Esophagus squamous epithelium (tissue), 4 donors: ENCODE results near the gene MYO9B.

ENCODE experiments used
- POLR2A ChIP-seq, 4 donors: fragments of 450-650 bp; IDR thresholded peaks; one replicate each; pipeline ENCODE4 v1.6.1; 2017; ENCODE audit warnings: antibody characterized with exemption in 4 of 4, mild to moderate bottlenecking in 4 of 4, moderate library complexity in 3 of 4
- TF ChIP-seq, protein P1 (sequence below), 6 experiments: fragments of 450-650 bp in 4 of 6; fragments of 200-600 bp in 2 of 6; sonication (generic) in 2 of 6; IDR thresholded peaks; one replicate each; pipeline ENCODE4 v1.5.1; 2016 to 2019; ENCODE audit warnings: antibody characterized with exemption in 6 of 6, mild to moderate bottlenecking in 4 of 6, moderate library complexity in 4 of 6

DNA sequence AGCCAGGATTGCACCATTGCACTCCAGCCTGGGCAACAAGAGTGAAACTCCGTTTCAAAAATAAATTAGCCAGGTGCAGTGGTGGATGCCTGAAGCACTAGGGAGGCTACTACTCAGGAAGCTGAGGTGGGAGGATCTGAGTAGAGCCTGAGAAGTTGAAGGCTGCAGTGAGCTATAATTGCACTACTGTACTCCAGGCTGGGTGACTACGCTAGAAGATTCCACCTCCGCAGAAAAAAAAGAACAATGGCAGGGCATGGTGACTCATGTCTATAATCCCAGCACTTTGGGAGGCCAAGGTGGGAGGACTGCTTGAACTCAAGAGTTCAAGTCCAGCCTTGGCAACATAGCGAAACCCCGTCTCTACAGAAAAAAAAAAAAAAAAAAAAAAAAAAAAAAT, 20.8 kb upstream of the MYO9B start:
- TF ChIP-seq, protein P1, sequence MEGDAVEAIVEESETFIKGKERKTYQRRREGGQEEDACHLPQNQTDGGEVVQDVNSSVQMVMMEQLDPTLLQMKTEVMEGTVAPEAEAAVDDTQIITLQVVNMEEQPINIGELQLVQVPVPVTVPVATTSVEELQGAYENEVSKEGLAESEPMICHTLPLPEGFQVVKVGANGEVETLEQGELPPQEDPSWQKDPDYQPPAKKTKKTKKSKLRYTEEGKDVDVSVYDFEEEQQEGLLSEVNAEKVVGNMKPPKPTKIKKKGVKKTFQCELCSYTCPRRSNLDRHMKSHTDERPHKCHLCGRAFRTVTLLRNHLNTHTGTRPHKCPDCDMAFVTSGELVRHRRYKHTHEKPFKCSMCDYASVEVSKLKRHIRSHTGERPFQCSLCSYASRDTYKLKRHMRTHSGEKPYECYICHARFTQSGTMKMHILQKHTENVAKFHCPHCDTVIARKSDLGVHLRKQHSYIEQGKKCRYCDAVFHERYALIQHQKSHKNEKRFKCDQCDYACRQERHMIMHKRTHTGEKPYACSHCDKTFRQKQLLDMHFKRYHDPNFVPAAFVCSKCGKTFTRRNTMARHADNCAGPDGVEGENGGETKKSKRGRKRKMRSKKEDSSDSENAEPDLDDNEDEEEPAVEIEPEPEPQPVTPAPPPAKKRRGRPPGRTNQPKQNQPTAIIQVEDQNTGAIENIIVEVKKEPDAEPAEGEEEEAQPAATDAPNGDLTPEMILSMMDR (IDR thresholded peaks at IDR 0.05) = no peak
- no peak for TF ChIP-seq POLR2A (IDR thresholded peaks at IDR 0.05)
